NB4 (cell line): ENCODE measurements around the gene PRMT7.

Source experiments
- DNase-seq: peaks from one replicate; pipeline ENCODE4 v3.0.0; 2010; ENCODE audit warnings: low read depth
- H3K4me3 ChIP-seq: one replicate; pipeline ENCODE4 v1.5.1; 2011; ENCODE audit warnings: mild to moderate bottlenecking, low read depth, low read length, moderate library complexity
- CTCF ChIP-seq: IDR thresholded peaks from one replicate; pipeline ENCODE4 v1.5.1; 2012; ENCODE audit warnings: low read depth, low read length
- MAX ChIP-seq: IDR thresholded peaks from 2 replicates; pipeline ENCODE4 v1.6.1; 2011; ENCODE audit warnings: low read depth, low read length
- MYC ChIP-seq: IDR thresholded peaks from 2 replicates; pipeline ENCODE4 v1.6.1; 2011; ENCODE audit warnings: low read depth, low read length
- POLR2A ChIP-seq: IDR thresholded peaks from 2 replicates; pipeline ENCODE4 v1.6.1; 2011; ENCODE audit warnings: mild to moderate bottlenecking; ENCODE audit not compliant: insufficient read length; ENCODE audit errors: extremely low read depth

The PRMT7 gene

DNA sequence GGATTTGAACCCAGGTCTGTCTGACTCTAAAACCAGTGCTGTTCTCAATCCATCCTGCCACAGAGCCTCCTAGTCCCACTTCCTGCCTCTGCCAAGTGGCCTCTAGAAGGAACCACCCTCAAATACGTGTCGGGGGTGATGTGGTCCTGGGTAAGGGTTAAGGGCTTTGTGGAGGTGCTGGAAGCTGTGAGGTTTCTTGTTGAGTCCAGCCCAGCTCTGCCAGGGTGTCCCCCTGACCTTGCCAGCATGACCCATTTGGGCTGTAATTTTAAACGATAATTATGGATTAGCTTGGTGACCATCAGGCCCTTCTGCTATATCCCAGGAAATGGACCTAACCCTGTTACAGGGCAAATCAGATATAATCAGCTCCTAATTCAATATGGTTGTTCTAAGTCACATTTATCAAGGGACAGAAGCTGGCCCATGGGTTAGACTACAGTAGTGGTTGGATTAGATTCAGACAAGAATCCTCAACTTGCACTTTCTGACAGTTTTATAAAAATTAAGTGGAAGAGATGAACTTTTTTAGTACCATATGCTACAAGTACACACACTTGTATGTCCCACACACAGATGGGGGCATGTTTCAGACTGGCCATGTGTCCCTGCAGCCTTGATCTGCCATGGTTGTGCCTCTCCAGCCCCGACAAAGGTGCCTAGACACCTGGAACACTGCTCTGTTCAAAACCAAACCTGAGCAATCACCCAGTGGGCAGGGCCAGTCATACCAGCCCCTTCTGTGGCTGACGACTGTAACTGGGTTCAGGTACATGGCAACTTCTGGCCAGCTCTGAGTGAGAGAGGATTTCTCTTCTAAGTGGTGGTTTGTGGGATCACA is 89.5 kb downstream of the PRMT7 start:
- no peak overlapping the region for H3K4me3 ChIP-seq
- DNase-seq: no peak
- TF ChIP-seq CTCF: no peak
- TF ChIP-seq POLR2A: no peak
- no peak for TF ChIP-seq MAX
- no peak for TF ChIP-seq MYC

- TF ChIP-seq MAX: no peak
- TF ChIP-seq MYC: no peak
- no peak for TF ChIP-seq CTCF
- TF ChIP-seq POLR2A: no peak
- DNase-seq: no peak
- no peak overlapping the region for H3K4me3 ChIP-seq
Measured at GRCh38 chr16:68400924-68401460, 90.2 kb downstream of the PRMT7 start.

- peak; percentile 86 for DNase-seq
- TF ChIP-seq MYC (no peak), MAX (peak; percentile 51; the same call in 1 of the 2 replicates)
- H3K4me3 ChIP-seq: no peak overlapping the region
Measured at GRCh38 chr16:68401871-68402747, 91.3 kb downstream of the PRMT7 start.

- H3K4me3 ChIP-seq: no peak overlapping the region
- DNase-seq: no peak
- TF ChIP-seq CTCF: no peak
- TF ChIP-seq MYC: no peak
- TF ChIP-seq MAX: no peak
- no peak for TF ChIP-seq POLR2A
Measured at GRCh38 chr16:68402748-68403040, 91.9 kb downstream of the PRMT7 start.

- H3K4me3 ChIP-seq: no peak overlapping the region
- no peak for DNase-seq
- TF ChIP-seq MYC (no peak), CTCF (no peak), POLR2A (no peak), MAX (no peak)
Measured at GRCh38 chr16:68403177-68403576, 92.4 kb downstream of the PRMT7 start.
